ENCODE measurements around the gene PTPN14.

DNA sequence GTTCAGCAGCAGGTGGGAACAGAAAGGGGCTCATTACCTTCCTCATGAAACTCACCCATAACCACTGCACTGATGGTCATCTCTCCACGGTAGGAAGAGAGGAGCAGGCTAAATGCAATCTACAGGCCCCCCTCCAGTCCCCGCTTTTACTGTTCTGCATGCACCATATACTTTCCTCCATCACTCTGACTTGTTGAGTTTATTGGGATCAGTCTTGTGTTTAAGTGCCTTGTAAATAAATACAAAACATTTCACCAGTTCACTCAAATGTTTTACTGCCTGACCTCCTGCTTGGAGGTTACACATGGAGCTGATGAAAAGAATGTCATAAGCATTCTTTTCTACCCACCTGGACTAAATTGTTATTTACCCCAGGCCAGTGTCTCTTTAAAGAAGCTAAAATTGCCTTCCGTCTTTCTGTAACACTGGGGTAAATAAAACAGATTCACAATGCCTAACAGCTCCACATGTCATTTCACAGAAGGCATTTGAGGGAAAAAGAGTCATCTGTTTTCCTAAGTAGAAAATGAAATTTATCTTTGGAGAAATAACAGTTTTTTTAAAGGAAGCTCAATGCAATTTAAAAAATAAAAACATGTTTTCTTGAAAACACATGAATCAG, 30.7 kb downstream of the PTPN14 start:
- TF ChIP-seq, protein P1, sequence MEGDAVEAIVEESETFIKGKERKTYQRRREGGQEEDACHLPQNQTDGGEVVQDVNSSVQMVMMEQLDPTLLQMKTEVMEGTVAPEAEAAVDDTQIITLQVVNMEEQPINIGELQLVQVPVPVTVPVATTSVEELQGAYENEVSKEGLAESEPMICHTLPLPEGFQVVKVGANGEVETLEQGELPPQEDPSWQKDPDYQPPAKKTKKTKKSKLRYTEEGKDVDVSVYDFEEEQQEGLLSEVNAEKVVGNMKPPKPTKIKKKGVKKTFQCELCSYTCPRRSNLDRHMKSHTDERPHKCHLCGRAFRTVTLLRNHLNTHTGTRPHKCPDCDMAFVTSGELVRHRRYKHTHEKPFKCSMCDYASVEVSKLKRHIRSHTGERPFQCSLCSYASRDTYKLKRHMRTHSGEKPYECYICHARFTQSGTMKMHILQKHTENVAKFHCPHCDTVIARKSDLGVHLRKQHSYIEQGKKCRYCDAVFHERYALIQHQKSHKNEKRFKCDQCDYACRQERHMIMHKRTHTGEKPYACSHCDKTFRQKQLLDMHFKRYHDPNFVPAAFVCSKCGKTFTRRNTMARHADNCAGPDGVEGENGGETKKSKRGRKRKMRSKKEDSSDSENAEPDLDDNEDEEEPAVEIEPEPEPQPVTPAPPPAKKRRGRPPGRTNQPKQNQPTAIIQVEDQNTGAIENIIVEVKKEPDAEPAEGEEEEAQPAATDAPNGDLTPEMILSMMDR (IDR thresholded peaks at IDR 0.05), result no peak
- TF ChIP-seq ZFX (IDR thresholded peaks at IDR 0.05; ENCODE audit: borderline replicate concordance), result no peak

Data from 22Rv1 (cell line).